NCI-H187 treated with DMSO at 0.1 percent for 48 hours (cell line): ENCODE results near the gene RAPGEF5.
A peak's percentile ranks its signal among the peaks of the same experiment; 100 is the strongest.

Experiments
- DNase-seq: peaks from one replicate; lab custom pipeline; 2025; lab: John Stamatoyannopoulos, UW

RAPGEF5 gene

DNA sequence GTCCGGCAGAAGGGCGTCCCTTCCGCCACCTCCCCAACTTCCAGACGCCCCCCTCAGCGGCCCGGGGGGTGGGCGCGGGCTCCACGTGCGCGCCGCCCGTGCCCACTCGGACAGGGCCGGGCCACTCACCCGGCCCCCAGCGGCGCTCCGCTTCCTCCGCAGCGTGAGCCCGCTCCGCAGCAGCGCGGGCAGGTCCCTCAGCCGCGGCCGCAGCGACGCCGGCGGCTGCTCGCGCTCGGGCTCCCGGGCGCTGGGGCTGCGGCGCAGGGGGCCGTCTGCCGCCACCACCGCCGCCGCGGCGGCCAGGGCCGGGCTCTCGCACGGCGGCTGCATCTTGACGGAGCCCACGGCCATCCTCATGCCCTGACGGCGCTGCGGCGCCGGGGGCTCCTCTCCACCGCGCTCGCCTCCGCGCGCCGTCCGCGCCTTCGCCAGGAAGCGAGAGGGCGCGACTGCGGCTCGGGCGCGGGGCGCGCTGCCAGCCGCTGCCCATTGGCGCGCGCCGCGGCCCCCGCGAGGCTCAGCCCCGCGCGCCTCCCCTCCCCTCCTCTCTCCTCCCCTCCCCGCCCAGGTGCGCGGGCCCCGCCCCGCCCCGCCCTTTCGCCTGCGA, at the start of gene RAPGEF5:
TSS of gene RAPGEF5 (minus strand) at position 454 of the 610 bp plus-strand sequence. CDS start at position 360, 94 bp downstream.
- DNase-seq = no peak

DNA sequence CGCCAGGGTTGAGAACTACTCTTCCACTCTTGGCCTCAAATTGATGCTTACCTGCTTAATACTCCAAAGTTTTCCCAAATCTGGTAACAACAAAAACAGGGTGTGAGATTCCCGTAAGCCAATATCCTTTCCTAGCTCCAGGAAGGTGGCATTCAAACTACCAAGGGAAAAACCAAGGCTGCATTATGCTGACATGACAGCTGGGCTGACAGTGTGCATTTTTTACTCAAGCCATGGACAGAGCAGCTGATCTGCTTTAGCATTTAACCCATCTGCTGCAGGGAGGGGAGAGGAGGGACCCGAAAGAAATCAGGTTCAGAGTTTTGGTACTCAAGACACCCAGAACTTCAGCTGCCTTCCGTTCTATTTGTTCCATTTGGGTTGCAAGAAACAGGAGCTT, 49.8 kb upstream of the RAPGEF5 start:
- no peak for DNase-seq

DNA sequence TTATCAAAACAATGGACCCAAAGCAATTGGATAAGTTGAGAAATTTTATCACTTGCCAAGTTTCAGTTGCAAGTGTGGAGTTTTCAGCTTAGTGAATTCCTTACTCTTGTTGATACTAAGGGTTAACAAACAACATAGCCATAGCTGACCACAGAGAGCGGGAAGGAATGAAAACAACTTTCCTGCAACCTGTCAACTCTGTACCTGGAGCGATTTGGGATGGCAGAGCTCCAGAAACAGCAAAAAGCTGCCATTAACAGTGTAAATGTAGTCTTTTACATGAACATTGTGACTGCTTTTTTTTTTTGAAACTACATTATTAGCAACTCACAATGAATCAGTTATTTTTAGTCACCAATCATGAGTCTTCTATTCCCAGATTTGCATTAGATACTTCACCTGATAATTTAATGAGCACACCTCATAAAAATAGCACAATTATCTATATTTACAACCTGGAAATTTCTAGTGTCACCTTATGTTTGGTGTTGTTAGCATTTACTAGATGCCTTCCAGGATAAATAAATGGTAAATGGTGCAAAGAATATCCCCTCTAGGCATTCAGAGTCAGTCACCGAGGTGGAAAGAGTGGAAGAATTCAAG, 47.6 kb upstream of the RAPGEF5 start:
- no peak for DNase-seq

GRCh38 chr7:22403344-22403743, 46.4 kb upstream of the RAPGEF5 start:
- no peak for DNase-seq

- no peak for DNase-seq
Observed at GRCh38 chr7:22402250-22402649, 45.3 kb upstream of the RAPGEF5 start.

GRCh38 chr7:22400936-22401553, 44.1 kb upstream of the RAPGEF5 start:
- DNase-seq = no peak

- no peak for DNase-seq
Observed at GRCh38 chr7:22400150-22400814, 43.3 kb upstream of the RAPGEF5 start.

DNA sequence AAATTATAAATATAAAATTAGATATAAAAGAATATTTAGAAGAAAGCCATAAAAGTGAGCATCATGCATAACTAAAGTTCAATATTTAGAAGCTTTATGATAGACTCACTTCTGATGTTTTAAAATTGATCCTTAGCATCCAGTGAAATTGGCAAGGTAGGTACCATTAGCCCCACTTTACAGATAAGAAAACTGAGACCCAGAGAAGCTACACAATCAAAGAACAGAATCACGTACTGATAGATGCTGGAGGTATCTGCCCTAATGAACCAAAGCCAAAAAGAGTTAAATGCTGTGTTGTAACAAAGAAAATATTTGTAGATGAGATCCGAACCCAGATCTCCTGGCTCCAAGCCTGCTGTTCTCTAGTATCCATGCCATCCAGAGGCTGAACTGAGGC, 42.6 kb upstream of the RAPGEF5 start:
- DNase-seq = no peak

DNA sequence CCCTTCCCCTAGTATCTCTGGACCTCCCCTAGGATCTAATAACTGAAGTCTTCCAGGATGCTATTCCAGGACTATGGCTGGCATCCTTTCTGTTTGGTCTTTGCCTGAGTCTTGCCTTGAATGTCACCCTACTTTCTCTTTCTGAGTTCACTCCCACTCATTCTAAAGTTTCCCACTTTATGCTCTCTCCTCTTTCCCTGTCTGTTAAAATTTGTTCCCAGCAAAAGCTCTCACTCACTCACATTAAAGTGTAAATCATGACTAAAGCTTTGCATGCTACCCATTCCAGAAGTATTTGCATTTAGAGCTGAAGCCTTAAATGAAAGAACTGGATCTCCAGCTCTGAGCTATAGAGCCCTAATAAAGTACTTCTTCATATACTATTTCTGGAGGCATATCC, 42.1 kb upstream of the RAPGEF5 start:
- no peak for DNase-seq

DNA sequence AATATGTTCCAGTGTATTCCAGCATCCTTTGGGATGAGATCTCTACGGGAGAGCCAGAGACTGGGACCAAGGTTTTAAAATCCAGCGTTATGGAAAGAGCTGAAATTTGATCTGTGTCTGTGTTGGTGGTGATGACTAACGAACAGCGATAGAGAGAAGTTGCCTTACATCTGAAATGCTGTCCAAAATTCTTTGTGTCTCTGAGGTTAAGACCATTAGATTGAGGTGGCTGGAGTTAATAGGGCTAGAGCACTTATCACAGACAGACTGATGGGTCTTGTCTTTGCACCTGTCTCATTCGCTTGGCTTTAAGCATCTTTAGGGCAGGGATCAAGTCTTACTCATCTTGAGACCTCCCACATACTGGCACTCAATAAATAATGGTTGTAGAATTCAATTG, 41.0 kb upstream of the RAPGEF5 start:
- peak; percentile 17 for DNase-seq

DNA sequence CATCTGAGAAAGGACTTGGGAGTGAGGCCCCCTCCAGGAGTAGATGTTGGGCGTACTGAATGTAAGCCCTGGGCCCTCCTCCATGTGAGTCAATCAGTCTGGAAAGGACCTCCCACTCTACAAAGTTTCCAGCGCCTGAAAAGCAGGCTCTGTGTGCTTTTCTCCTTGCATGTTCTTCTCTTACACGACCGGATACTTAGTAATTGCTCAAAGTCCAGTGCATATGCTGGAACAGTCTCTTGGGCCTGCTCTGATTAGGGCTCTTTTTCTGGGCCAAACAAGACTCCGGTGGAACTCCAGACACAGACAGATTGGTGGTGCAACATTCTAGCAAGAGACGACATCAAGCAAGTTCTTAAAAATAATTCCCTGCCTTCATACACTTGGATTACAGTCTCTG, 38.3 kb upstream of the RAPGEF5 start:
- DNase-seq = no peak

DNA sequence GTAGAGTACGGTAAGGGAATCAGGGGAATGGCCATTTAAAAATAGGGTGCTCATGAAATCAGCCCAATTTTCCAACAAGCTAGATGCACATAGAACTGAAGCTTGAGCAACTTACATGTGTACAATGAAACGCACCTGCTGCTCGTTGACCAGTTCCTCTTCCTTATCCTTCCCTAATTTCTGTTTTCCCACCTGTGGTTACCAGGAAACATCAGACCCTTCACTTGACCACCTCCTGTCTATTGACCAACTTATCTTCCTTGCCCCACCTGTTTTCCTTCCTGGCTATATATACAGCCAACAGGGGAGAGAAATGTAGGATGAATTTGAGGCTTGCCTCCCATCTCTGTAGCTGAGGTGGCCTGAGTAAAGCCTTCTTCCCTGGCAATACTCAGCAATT, 37.8 kb upstream of the RAPGEF5 start:
- DNase-seq = no peak

GRCh38 chr7:22393913-22394729, 37.2 kb upstream of the RAPGEF5 start:
- DNase-seq = no peak

DNA sequence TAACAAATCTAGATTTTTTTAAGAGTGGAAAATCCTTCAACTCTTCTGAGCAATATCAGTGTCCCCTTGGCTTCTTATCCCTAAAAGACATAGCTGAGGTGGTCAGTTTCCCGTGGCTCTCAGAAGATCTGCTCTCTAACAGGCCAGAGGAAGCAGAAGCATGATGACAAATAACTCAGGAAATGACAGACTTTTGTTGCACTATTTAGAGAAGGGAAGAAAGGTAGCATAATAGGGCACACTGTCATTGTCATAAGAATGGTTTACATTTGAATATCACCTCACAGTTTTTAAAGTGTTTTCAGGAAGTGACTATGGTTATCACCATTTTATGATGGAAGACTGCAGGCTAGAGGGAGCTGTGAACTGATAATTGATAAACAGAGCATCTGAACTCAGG, 33.6 kb upstream of the RAPGEF5 start:
- DNase-seq = no peak

- DNase-seq = no peak
Observed at GRCh38 chr7:22389892-22390291, 32.9 kb upstream of the RAPGEF5 start.

DNA sequence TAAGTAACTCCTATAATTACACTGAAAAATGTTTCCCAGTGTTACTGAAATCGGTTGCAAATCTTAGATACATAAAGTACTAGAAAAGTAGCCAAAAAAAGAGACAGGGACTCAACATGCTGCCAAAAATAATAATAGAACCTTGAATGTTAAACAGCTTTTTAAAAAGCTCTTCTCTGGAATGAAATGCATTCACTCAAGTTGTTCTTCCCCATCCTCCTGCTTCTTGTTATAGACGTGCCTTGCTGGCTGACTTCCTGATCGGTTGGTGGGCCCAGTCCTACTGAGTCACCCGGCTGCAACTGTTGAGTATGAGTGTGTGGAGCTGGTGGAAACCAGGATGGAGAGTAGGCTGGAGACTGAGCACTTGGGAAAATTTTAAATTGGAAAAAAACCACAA, 30.6 kb upstream of the RAPGEF5 start:
- DNase-seq = no peak

DNA sequence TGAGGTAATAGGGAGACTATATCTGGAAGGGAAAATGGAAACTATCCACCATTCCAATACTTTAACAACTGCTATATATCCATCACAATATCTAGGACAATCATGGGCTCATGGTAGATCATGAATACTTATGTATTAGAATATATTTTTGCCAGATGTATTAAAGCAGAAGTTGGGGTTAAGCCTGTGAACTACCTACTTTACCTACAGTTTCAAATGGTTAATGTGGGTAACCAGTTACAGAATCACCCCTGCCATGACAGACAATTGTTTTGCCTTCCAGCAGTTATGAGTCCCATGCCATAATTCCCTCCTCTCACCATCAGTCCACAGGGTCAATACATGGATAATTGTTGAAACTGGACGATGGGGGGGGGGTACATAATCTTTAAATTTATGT, 29.9 kb upstream of the RAPGEF5 start:
- DNase-seq = no peak

- no peak for DNase-seq
Observed at GRCh38 chr7:22386206-22386858, 29.4 kb upstream of the RAPGEF5 start.

DNA sequence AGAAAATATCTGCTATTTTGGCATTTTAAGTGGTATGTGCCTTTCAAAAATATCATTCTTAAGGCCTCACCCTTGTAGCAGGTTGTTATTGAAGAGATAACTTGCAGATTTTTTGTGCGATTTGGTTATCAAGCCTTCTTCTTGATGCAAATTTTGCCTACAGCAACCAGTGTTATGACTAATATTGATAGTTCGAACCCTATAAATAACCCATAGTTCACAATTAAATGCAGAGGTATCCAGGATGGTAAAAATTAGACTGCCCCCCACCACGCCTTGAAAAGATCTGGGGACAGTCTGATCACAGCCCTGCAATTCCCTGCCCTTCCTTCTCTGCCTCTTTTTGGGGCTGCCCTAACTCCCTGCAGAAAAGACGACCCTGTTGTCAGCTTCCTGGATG, 28.4 kb upstream of the RAPGEF5 start:
- DNase-seq = no peak

DNA sequence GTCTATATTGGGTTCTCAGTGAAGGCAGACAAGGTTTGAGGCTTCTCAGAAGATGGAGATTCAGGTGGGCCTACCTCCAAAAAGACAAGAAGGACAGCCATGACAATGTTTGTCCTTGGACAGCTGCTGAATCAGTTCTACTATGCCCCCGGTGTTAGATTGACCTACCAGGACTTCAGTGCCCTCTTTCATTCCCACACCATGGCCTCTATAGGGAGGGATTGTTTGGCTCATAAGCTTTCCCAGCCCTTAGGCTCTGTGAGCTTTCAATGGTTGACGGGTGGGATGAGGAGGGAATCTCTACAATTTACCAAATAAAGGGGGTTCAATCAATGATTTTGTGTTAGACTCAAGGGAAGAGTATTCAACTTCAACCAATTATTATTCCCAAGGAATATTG, 23.4 kb upstream of the RAPGEF5 start:
- DNase-seq = no peak

GRCh38 chr7:22378199-22378980, 21.4 kb upstream of the RAPGEF5 start:
- no peak for DNase-seq
